Measurements from ENCODE around the gene NRDC. TPM values are rescaled to one million over a fixed set of nuclear protein-coding genes. Genes with fewer than 3 reads are reported as not detected.

Gene NRDC
- total and polyA plus RNA-seq, 9 of the 15 experiments (the other 6 are each of a cell fraction or from before 2014, with no cell fraction given), result 102 to 371 (median 201) TPM

DNA sequence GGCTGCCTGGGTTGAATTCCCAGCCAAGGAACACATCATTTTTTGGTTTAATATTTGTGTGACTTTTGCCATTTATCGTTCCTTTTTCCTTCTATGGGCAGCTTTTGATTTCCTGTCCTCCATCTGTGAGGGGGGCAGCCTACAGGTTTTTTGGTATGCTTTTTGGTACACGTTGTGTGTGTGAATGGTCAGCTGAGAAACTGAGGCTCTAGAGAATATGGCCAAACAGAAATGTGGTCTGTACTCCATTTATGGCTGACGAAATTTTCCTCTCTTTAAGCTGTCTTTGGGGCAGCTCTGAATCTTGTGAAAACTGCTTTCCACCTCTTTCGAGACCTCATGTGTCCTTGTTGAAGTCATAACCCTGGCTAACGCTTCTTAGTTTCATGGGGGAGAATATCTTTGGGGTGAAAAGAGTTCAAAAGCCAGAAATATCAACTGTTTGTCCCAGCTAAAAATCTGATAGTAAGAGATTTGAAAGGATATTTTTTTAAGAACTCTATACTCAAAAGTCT lies 26.6 kb downstream of the NRDC start (continued):
- TF ChIP-seq, protein P1, sequence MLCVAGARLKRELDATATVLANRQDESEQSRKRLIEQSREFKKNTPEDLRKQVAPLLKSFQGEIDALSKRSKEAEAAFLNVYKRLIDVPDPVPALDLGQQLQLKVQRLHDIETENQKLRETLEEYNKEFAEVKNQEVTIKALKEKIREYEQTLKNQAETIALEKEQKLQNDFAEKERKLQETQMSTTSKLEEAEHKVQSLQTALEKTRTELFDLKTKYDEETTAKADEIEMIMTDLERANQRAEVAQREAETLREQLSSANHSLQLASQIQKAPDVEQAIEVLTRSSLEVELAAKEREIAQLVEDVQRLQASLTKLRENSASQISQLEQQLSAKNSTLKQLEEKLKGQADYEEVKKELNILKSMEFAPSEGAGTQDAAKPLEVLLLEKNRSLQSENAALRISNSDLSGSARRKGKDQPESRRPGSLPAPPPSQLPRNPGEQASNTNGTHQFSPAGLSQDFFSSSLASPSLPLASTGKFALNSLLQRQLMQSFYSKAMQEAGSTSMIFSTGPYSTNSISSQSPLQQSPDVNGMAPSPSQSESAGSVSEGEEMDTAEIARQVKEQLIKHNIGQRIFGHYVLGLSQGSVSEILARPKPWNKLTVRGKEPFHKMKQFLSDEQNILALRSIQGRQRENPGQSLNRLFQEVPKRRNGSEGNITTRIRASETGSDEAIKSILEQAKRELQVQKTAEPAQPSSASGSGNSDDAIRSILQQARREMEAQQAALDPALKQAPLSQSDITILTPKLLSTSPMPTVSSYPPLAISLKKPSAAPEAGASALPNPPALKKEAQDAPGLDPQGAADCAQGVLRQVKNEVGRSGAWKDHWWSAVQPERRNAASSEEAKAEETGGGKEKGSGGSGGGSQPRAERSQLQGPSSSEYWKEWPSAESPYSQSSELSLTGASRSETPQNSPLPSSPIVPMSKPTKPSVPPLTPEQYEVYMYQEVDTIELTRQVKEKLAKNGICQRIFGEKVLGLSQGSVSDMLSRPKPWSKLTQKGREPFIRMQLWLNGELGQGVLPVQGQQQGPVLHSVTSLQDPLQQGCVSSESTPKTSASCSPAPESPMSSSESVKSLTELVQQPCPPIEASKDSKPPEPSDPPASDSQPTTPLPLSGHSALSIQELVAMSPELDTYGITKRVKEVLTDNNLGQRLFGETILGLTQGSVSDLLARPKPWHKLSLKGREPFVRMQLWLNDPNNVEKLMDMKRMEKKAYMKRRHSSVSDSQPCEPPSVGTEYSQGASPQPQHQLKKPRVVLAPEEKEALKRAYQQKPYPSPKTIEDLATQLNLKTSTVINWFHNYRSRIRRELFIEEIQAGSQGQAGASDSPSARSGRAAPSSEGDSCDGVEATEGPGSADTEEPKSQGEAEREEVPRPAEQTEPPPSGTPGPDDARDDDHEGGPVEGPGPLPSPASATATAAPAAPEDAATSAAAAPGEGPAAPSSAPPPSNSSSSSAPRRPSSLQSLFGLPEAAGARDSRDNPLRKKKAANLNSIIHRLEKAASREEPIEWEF (CRISPR knock-in tag; IDR thresholded peaks at IDR 0.05), result 0 out of 2 replicates have a peak, but pooled peaks have one; percentile 41
- TF ChIP-seq, protein P2, sequence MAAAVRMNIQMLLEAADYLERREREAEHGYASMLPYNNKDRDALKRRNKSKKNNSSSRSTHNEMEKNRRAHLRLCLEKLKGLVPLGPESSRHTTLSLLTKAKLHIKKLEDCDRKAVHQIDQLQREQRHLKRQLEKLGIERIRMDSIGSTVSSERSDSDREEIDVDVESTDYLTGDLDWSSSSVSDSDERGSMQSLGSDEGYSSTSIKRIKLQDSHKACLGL (CRISPR knock-in tag; IDR thresholded peaks at IDR 0.05; ENCODE audit: borderline replicate concordance, poor library complexity, severe bottlenecking), result no peak
- no peak for TF ChIP-seq MAZ (CRISPR knock-in tag; conservative IDR thresholded peaks at IDR 0.05 in 1 of 2, IDR thresholded peaks at IDR 0.05 in 1 of 2)
- TF ChIP-seq SMAD1 (IDR thresholded peaks at IDR 0.05; ENCODE audit: low read depth, low read length, partially characterized antibody), result no peak
- TF ChIP-seq, protein P3, sequence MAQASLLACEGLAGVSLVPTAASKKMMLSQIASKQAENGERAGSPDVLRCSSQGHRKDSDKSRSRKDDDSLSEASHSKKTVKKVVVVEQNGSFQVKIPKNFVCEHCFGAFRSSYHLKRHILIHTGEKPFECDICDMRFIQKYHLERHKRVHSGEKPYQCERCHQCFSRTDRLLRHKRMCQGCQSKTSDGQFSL (CRISPR knock-in tag; IDR thresholded peaks at IDR 0.05), result no peak
- TF ChIP-seq, protein P3 (tag; IDR thresholded peaks at IDR 0.05), result peak in 1 of 2 experiments; percentile 55; a peak in 1 of 4 replicates
- TF ChIP-seq MYC (IDR thresholded peaks at IDR 0.05; ENCODE audit: low read depth, low read length), result peak; percentile 14; the same call in 1 of the 2 replicates
- no peak for TF ChIP-seq MYC (CRISPR knock-in tag; IDR thresholded peaks at IDR 0.05; ENCODE audit: borderline replicate concordance, low read depth)
- TF ChIP-seq ZBTB7A (IDR thresholded peaks at IDR 0.05; ENCODE audit: borderline replicate concordance, control insufficient read depth, low read depth, low read length), result no peak
- TF ChIP-seq, protein P4, sequence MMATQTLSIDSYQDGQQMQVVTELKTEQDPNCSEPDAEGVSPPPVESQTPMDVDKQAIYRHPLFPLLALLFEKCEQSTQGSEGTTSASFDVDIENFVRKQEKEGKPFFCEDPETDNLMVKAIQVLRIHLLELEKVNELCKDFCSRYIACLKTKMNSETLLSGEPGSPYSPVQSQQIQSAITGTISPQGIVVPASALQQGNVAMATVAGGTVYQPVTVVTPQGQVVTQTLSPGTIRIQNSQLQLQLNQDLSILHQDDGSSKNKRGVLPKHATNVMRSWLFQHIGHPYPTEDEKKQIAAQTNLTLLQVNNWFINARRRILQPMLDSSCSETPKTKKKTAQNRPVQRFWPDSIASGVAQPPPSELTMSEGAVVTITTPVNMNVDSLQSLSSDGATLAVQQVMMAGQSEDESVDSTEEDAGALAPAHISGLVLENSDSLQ (IDR thresholded peaks at IDR 0.05), result no peak
- TF ChIP-seq, protein P5, sequence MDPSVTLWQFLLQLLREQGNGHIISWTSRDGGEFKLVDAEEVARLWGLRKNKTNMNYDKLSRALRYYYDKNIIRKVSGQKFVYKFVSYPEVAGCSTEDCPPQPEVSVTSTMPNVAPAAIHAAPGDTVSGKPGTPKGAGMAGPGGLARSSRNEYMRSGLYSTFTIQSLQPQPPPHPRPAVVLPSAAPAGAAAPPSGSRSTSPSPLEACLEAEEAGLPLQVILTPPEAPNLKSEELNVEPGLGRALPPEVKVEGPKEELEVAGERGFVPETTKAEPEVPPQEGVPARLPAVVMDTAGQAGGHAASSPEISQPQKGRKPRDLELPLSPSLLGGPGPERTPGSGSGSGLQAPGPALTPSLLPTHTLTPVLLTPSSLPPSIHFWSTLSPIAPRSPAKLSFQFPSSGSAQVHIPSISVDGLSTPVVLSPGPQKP (CRISPR knock-in tag; IDR thresholded peaks at IDR 0.05), result no peak
- TF ChIP-seq, protein P6, sequence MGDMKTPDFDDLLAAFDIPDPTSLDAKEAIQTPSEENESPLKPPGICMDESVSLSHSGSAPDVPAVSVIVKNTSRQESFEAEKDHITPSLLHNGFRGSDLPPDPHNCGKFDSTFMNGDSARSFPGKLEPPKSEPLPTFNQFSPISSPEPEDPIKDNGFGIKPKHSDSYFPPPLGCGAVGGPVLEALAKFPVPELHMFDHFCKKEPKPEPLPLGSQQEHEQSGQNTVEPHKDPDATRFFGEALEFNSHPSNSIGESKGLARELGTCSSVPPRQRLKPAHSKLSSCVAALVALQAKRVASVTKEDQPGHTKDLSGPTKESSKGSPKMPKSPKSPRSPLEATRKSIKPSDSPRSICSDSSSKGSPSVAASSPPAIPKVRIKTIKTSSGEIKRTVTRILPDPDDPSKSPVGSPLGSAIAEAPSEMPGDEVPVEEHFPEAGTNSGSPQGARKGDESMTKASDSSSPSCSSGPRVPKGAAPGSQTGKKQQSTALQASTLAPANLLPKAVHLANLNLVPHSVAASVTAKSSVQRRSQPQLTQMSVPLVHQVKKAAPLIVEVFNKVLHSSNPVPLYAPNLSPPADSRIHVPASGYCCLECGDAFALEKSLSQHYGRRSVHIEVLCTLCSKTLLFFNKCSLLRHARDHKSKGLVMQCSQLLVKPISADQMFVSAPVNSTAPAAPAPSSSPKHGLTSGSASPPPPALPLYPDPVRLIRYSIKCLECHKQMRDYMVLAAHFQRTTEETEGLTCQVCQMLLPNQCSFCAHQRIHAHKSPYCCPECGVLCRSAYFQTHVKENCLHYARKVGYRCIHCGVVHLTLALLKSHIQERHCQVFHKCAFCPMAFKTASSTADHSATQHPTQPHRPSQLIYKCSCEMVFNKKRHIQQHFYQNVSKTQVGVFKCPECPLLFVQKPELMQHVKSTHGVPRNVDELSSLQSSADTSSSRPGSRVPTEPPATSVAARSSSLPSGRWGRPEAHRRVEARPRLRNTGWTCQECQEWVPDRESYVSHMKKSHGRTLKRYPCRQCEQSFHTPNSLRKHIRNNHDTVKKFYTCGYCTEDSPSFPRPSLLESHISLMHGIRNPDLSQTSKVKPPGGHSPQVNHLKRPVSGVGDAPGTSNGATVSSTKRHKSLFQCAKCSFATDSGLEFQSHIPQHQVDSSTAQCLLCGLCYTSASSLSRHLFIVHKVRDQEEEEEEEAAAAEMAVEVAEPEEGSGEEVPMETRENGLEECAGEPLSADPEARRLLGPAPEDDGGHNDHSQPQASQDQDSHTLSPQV (IDR thresholded peaks at IDR 0.05), result peak; percentile 86
- no peak for TF ChIP-seq ZNF217 (CRISPR knock-in tag; IDR thresholded peaks at IDR 0.05)
